ENCODE measurements around the gene ELL.

The ELL gene

GRCh38 chr19:18435178-18435841, 86.6 kb downstream of the ELL start:
- DNase-seq (ENCODE audit: low spot score) = no peak
- ChIA-PET POLR2A (ENCODE audit: low non-redundant PET) (no interaction called here), CTCF (interaction anchor here (1.0 to 2.0 kb wide), 3 partner anchors 16 to 33 kb away, joined by 3 to 9 read pairs (median 5); partner anchors contain the start of gene SSBP4)
- H3K27ac ChIP-seq = peak overlapping the region; percentile 94
- TF ChIP-seq CTCF (conservative IDR thresholded peaks at IDR 0.05; ENCODE audit: low read depth) = no peak

GRCh38 chr19:18434411-18435175, 87.3 kb downstream of the ELL start:
- peak overlapping the region; percentile 94 for H3K27ac ChIP-seq
- ChIA-PET CTCF (interaction anchor here (0.5 to 1.0 kb wide), 4 partner anchors 15 to 191 kb away, joined by 3 to 5 read pairs (median 4); partner anchors contain the start of gene SSBP4), POLR2A (ENCODE audit: low non-redundant PET) (no interaction called here)
- TF ChIP-seq CTCF (conservative IDR thresholded peaks at IDR 0.05; ENCODE audit: low read depth) = no peak
- DNase-seq (ENCODE audit: low spot score) = no peak

DNA sequence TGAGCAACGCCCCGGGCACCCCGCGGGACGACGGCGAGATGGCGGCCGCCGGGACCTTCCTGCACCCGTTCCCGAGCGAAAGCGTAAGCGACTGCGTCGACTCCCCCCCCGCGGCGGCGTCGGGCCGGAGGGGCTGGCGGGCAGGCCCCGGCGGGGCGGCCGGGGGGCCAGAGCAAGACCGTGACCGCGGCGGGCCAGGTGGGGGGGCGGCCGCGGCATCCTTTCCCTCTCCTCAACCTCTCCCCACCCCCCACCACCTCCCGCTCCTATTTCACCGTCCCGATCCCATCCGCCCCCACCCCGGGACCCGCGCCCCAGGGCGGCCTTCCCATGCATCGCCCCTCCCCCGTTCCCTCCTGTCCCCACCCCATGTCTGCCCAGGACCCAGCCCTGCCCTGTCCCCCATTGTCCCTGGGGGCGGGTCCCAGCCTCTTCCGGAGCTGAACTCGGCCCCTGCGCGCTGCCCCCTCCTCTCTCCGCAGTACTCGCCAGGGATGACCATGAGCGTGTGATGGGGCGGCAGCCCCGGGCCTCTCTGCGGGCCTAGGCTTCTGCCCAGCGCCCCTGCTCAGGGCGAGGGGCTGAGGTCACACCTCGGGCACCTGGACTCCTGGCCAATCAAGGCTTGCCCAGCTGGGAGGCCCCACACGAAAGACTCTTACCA, 88.0 kb downstream of the ELL start:
- ChIA-PET CTCF (interaction anchor here (1.0 kb wide), 2 partner anchors 15 to 17 kb away, joined by 4 to 5 read pairs; partner anchors contain the start of gene SSBP4), POLR2A (ENCODE audit: low non-redundant PET) (no interaction called here)
- no peak for TF ChIP-seq CTCF (conservative IDR thresholded peaks at IDR 0.05; ENCODE audit: low read depth)
- H3K27ac ChIP-seq = peak overlapping the region; percentile 94
- no peak for DNase-seq (ENCODE audit: low spot score)

DNA sequence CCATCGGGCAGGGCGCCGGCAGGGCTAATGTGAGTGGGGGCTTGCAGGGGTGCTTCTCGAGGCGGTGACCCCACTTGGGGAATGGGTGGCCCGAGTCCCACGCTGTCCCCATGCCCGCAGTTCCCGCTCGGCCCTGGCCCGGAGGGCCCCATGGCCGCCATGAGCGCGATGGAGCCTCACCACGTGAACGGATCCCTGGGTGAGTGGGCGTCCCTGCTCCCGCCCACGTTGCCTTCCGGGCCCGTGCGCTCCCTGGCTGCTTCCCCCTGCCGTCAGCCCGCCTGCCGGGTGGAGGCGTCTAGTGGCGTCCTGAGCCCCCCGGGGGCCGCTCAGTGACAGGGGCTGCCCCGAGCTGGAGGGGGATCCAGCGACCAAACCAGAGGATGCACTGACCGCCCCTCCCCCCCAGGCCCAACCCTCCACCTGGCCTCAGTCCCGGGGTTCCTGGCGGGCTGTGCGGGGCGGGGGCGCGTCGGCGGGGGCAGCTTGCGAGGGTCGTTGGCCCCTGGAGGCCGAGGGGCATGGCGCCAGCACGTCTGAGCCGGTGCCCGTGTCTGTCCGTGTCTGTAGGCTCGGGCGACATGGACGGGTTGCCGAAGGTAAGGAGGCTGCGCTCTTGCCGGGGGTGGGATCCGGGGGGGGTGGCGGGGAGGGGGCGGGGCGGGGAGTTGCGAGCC, 88.7 kb downstream of the ELL start:
- no peak for DNase-seq (ENCODE audit: low spot score)
- no peak for TF ChIP-seq CTCF (conservative IDR thresholded peaks at IDR 0.05; ENCODE audit: low read depth)
- peak overlapping the region; percentile 94 for H3K27ac ChIP-seq
- CTCF ChIA-PET = interaction anchor here (1.0 kb wide), 1 partner anchor 18 kb away, joined by 4 read pairs; no protein-coding TSS in a partner anchor
- POLR2A ChIA-PET (ENCODE audit: low non-redundant PET) = interaction anchor here (0.6 kb wide), 1 partner anchor 18 kb away, joined by 3 read pairs; no protein-coding TSS in a partner anchor

GRCh38 chr19:18432275-18433014, 89.4 kb downstream of the ELL start:
- CTCF ChIA-PET = no interaction called here
- peak overlapping the region; percentile 94 for H3K27ac ChIP-seq
- no peak for DNase-seq (ENCODE audit: low spot score)
- POLR2A ChIA-PET (ENCODE audit: low non-redundant PET) = interaction anchor here (0.6 kb wide), 1 partner anchor 17 kb away, joined by 3 read pairs; no protein-coding TSS in a partner anchor
- TF ChIP-seq CTCF (conservative IDR thresholded peaks at IDR 0.05; ENCODE audit: low read depth) = no peak

All from RWPE1 (cell line).